H1 (cell line): ENCODE data around the gene DNER. TPM values are rescaled to one million over a fixed set of nuclear protein-coding genes. Genes with fewer than 3 reads are reported as not detected.

Experiments
- ATF3 ChIP-seq: IDR thresholded peaks from 2 replicates; pipeline ENCODE4 v1.6.1; 2011; ENCODE audit warnings: low read depth, mild to moderate bottlenecking, low read length; ENCODE audit not compliant: insufficient read depth
- TBP ChIP-seq: IDR thresholded peaks from 2 replicates; pipeline ENCODE4 v1.6.1; 2011; ENCODE audit warnings: low read depth, low read length, improper control_type of control experiment
- polyA plus RNA-seq, 7 experiments: library from polyadenylated mRNA; depleted of rRNA in 3 of 7; stranded (reverse) in 5 of 7; unstranded in 2 of 7; fragments of >200 nt in 5 of 7; fragments of 200-250 nt in 2 of 7; gene quantifications; 1 replicate in 5 of 7; 2 replicates in 1 of 7; 4 replicates in 1 of 7; pipeline versions ENCODE4 v1.2.1 to v1.2.3, GENCODE V29; 2011 to 2013; ENCODE audit warnings: missing spikeins in 2 of 7, mixed read lengths in 2 of 7
- total RNA-seq: library from RNA; stranded (reverse); fragmentation: NEBNext Ultra II Directional; extraction: Animal tissue kit (Norgen Biotek cat#: 25700); gene quantifications from 2 replicates; pipeline ENCODE4 v1.2.1, GENCODE V29; 2021

Gene DNER
- total and polyA plus RNA-seq, 2 of the 8 experiments (the other 6 are each of a cell fraction or from before 2014, with no cell fraction given), result 6.8 to 16.3 TPM

GRCh38 chr2:229392196-229392595 lies 322.2 kb downstream of the DNER start (continued):
- TF ChIP-seq ATF3 (no peak), TBP (no peak)
